ENCODE measurements around the gene LCP1. TPM values are rescaled to one million over a fixed set of nuclear protein-coding genes. Genes with fewer than 3 reads are reported as not detected.

LCP1 gene
- total and polyA plus RNA-seq, 2 of the 13 experiments (the other 11 are each of a cell fraction or from before 2014, with no cell fraction given) = 1.6 TPM

DNA sequence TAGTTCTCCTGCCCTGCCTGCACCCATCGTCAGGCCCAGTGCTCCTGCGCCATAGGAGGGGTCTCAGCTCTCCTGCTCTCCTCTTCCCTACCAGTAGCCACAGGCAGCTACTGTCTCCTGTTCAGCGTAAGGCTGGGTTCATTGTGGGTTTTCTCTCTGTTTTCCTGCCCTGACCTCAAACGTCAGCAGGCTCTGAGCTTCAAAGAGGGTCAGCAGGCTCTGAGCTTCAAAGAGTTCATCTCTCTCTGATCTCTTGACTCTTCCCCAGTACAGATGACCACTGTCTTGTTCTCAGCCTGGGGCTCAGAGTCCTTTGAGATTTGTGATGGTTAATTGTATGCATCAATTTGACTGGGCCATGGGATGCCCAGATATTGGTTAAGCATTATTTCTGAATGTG lies 72.5 kb downstream of the LCP1 start (continued):
- TF ChIP-seq, protein P1, sequence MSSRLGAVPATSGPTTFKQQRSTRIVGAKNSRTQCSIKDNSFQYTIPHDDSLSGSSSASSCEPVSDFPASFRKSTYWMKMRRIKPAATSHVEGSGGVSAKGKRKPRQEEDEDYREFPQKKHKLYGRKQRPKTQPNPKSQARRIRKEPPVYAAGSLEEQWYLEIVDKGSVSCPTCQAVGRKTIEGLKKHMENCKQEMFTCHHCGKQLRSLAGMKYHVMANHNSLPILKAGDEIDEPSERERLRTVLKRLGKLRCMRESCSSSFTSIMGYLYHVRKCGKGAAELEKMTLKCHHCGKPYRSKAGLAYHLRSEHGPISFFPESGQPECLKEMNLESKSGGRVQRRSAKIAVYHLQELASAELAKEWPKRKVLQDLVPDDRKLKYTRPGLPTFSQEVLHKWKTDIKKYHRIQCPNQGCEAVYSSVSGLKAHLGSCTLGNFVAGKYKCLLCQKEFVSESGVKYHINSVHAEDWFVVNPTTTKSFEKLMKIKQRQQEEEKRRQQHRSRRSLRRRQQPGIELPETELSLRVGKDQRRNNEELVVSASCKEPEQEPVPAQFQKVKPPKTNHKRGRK (CRISPR knock-in tag; IDR thresholded peaks at IDR 0.05) = no peak
- TF ChIP-seq, protein P2, sequence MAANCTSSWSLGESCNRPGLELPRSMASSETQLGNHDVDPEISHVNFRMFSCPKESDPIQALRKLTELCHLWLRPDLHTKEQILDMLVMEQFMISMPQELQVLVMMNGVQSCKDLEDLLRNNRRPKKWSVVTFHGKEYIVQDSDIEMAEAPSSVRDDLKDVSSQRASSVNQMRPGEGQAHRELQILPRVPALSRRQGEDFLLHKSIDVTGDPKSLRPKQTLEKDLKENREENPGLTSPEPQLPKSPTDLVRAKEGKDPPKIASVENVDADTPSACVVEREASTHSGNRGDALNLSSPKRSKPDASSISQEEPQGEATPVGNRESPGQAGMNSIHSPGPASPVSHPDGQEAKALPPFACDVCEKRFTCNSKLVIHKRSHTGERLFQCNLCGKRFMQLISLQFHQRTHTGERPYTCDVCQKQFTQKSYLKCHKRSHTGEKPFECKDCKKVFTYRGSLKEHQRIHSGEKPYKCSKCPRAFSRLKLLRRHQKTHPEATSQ (CRISPR knock-in tag; IDR thresholded peaks at IDR 0.05; ENCODE audit: borderline replicate concordance) = peak; percentile 60; the same call in 1 of the 2 replicates
- TF ChIP-seq ZNF251 (CRISPR knock-in tag; IDR thresholded peaks at IDR 0.05) = no peak
- TF ChIP-seq ZNF136 (CRISPR knock-in tag; IDR thresholded peaks at IDR 0.05; ENCODE audit: low read depth) = 0 out of 2 replicates have a peak, but pooled peaks have one; percentile 76
- peak; percentile 53; the same call in 1 of the 2 replicates for TF ChIP-seq SOX13 (IDR thresholded peaks at IDR 0.05)
- TF ChIP-seq SOX13 (CRISPR knock-in tag; conservative IDR thresholded peaks at IDR 0.05 in 1 of 2, IDR thresholded peaks at IDR 0.05 in 1 of 2) = peak in 1 of 2 experiments; percentile 91; a peak in 2 of 4 replicates
- TF ChIP-seq ZNF446 (CRISPR knock-in tag; IDR thresholded peaks at IDR 0.05) = no peak
- TF ChIP-seq RFX5 (IDR thresholded peaks at IDR 0.05; ENCODE audit: low read depth, low read length) = no peak
- TF ChIP-seq ZNF746 (CRISPR knock-in tag; IDR thresholded peaks at IDR 0.05) = no peak
- no peak for TF ChIP-seq TMF1 (CRISPR knock-in tag; IDR thresholded peaks at IDR 0.05; ENCODE audit: low read depth)
- no peak for TF ChIP-seq ZNF564 (CRISPR knock-in tag; IDR thresholded peaks at IDR 0.05)
- no peak for TF ChIP-seq EED (CRISPR knock-in tag; IDR thresholded peaks at IDR 0.05)
- TF ChIP-seq, protein P3, sequence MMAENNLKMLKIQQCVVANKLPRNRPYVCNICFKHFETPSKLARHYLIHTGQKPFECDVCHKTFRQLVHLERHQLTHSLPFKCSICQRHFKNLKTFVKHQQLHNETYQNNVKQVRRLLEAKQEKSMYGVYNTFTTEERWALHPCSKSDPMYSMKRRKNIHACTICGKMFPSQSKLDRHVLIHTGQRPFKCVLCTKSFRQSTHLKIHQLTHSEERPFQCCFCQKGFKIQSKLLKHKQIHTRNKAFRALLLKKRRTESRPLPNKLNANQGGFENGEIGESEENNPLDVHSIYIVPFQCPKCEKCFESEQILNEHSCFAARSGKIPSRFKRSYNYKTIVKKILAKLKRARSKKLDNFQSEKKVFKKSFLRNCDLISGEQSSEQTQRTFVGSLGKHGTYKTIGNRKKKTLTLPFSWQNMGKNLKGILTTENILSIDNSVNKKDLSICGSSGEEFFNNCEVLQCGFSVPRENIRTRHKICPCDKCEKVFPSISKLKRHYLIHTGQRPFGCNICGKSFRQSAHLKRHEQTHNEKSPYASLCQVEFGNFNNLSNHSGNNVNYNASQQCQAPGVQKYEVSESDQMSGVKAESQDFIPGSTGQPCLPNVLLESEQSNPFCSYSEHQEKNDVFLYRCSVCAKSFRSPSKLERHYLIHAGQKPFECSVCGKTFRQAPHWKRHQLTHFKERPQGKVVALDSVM (CRISPR knock-in tag; IDR thresholded peaks at IDR 0.05) = no peak
- TF ChIP-seq ZNF451 (CRISPR knock-in tag; IDR thresholded peaks at IDR 0.05) = no peak
- no peak for TF ChIP-seq FLYWCH1 (CRISPR knock-in tag; IDR thresholded peaks at IDR 0.05)
- TF ChIP-seq TEAD3 (CRISPR knock-in tag; optimal IDR thresholded peaks at IDR 0.05; ENCODE audit: borderline replicate concordance) = peak; percentile 77
- TF ChIP-seq, protein P4, sequence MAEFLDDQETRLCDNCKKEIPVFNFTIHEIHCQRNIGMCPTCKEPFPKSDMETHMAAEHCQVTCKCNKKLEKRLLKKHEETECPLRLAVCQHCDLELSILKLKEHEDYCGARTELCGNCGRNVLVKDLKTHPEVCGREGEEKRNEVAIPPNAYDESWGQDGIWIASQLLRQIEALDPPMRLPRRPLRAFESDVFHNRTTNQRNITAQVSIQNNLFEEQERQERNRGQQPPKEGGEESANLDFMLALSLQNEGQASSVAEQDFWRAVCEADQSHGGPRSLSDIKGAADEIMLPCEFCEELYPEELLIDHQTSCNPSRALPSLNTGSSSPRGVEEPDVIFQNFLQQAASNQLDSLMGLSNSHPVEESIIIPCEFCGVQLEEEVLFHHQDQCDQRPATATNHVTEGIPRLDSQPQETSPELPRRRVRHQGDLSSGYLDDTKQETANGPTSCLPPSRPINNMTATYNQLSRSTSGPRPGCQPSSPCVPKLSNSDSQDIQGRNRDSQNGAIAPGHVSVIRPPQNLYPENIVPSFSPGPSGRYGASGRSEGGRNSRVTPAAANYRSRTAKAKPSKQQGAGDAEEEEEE (CRISPR knock-in tag; IDR thresholded peaks at IDR 0.05; ENCODE audit: borderline replicate concordance) = no peak
- TF ChIP-seq, protein P5, sequence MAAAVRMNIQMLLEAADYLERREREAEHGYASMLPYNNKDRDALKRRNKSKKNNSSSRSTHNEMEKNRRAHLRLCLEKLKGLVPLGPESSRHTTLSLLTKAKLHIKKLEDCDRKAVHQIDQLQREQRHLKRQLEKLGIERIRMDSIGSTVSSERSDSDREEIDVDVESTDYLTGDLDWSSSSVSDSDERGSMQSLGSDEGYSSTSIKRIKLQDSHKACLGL (CRISPR knock-in tag; IDR thresholded peaks at IDR 0.05) = no peak
- TF ChIP-seq, protein P6, sequence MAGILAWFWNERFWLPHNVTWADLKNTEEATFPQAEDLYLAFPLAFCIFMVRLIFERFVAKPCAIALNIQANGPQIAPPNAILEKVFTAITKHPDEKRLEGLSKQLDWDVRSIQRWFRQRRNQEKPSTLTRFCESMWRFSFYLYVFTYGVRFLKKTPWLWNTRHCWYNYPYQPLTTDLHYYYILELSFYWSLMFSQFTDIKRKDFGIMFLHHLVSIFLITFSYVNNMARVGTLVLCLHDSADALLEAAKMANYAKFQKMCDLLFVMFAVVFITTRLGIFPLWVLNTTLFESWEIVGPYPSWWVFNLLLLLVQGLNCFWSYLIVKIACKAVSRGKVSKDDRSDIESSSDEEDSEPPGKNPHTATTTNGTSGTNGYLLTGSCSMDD (CRISPR knock-in tag; IDR thresholded peaks at IDR 0.05) = no peak
- TF ChIP-seq RFX3 (CRISPR knock-in tag; IDR thresholded peaks at IDR 0.05) = no peak
- TF ChIP-seq AGO1 (IDR thresholded peaks at IDR 0.05; ENCODE audit: low read depth, low read length, poor library complexity, severe bottlenecking) = no peak
- TF ChIP-seq TCF7 (IDR thresholded peaks at IDR 0.05; ENCODE audit: low read depth) = peak; percentile 99
- no peak for TF ChIP-seq RAD21 (CRISPR knock-in tag; IDR thresholded peaks at IDR 0.05)
- no peak for TF ChIP-seq ONECUT2 (CRISPR knock-in tag; IDR thresholded peaks at IDR 0.05)
